Breast epithelium (tissue), 4 donors: ENCODE data around the gene PTPRA. TPM values are rescaled to one million over a fixed set of nuclear protein-coding genes. Genes with fewer than 3 reads are reported as not detected.

Experiments
- DNase-seq, 2 donors: peaks; one replicate each; pipeline ENCODE4 v3.0.0-alpha.2; 2019; ENCODE audit warnings: low spot score in 2 of 2
- H3K27ac ChIP-seq, 2 donors: fragments of 200-600 bp; sonication (generic) in 1 of 2; one replicate each; pipeline ENCODE4 v1.5.1; 2016 to 2019; ENCODE audit warnings: mild to moderate bottlenecking in 1 of 2
- H3K27me3 ChIP-seq, 2 donors: fragments of 200-600 bp; sonication (generic) in 1 of 2; one replicate each; pipeline versions ENCODE4 v1.5.1 to v1.6.0; 2017 to 2019; ENCODE audit warnings: control low read depth in 1 of 2, mild to moderate bottlenecking in 1 of 2
- H3K36me3 ChIP-seq: fragments of 200-600 bp; one replicate; pipeline ENCODE4 v1.5.1; 2019
- H3K4me1 ChIP-seq, 2 donors: fragments of 200-600 bp; sonication (generic); one replicate each; pipeline ENCODE4 v1.5.1; 2016 to 2019; ENCODE audit warnings: control low read depth in 1 of 2
- H3K4me3 ChIP-seq, 3 donors: fragments of 200-600 bp; sonication (generic); 1 replicate in 2 of 3; 2 replicates in 1 of 3; pipeline ENCODE4 v1.5.1; 2016 to 2019; ENCODE audit warnings: mild to moderate bottlenecking in 3 of 3, moderate library complexity in 2 of 3
- H3K9me3 ChIP-seq, 2 donors: fragments of 200-600 bp; sonication (generic) in 1 of 2; one replicate each; pipeline ENCODE4 v1.5.1; 2016 to 2019; ENCODE audit warnings: control low read depth in 1 of 2
- POLR2A ChIP-seq: fragments of 450-650 bp; IDR thresholded peaks from one replicate; pipeline ENCODE4 v1.6.1; 2016; ENCODE audit warnings: antibody characterized with exemption, mild to moderate bottlenecking, moderate library complexity
- POLR2AphosphoS5 ChIP-seq, 3 donors: sonication (generic); formaldehyde crosslinking; IDR thresholded peaks; one replicate each; pipeline ENCODE4 v1.6.1; 2017; ENCODE audit warnings: antibody characterized with exemption in 3 of 3
- intact Hi-C: fragments of 100-400 bp; cut with DNase I; formaldehyde crosslinking; loops from one replicate; pipeline ENCODE4 v1.15.1; 2023; ENCODE audit warnings: low total_unique reads
- total RNA-seq, 3 donors: library from RNA; depleted of rRNA; stranded (reverse); fragments of >200 nt; gene quantifications; one replicate each; pipeline ENCODE4 v1.1.0, GENCODE V29; 2016
- TF ChIP-seq, protein P1 (sequence below), 3 donors: fragments of 450-650 bp; IDR thresholded peaks; one replicate each; pipeline ENCODE4 v1.5.1; 2016 to 2017; ENCODE audit warnings: antibody characterized with exemption in 3 of 3, mild to moderate bottlenecking in 3 of 3, moderate library complexity in 3 of 3

Gene PTPRA
- total RNA-seq, 3 donors from 2014 or later, result 89.1 to 102 (median 96.0) TPM

DNA sequence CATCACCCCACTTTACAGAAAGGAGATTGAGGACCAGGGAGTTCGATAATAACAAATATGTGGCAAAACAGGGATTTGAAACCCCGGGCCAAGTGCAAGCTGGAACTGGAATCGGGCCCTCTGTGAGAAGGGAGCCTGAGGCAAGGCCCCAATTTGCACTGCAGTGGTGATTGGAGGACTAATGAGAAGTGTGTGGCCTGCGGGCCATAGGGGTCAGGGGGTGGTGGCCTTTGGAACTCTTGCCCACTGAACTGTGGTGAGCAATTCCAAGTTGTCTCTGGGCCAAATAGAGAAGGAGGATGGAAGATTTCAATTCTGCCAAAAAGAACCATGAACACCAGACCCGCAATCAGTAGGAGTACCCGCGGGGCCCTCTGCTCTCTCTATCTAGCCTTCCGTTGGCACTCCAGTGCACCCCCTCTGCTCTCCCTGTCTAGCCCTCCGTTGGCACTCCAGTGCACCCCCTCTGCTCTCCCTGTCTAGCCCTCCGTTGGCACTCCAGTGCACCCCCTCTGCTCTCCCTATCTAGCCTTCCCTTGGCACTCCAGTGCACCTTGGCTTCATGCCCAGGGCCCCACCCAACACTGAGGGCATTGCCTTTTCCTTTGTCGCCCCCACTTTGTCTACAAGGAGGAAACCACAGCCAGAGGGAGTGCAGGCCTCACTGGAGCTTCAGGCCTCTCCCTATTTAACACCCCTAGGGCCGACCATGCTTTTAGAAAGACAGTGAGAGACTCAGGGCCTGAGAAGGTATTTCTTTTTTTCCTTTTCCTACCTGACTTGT is 6.0 kb upstream of the PTPRA start:
- intact Hi-C loops, result no loop called here
- no peaks in the 10 kb centered on the region for H3K36me3 ChIP-seq
- DNase-seq, result no peak
- H3K9me3 ChIP-seq, result no peaks in the 10 kb centered on the region
- H3K4me1 ChIP-seq, result no peaks in the 10 kb centered on the region
- H3K27ac ChIP-seq, result no peak overlapping the region
- TF ChIP-seq POLR2AphosphoS5 (IDR thresholded peaks at IDR 0.05) (no peak), POLR2A (no peak)
- TF ChIP-seq, protein P1, sequence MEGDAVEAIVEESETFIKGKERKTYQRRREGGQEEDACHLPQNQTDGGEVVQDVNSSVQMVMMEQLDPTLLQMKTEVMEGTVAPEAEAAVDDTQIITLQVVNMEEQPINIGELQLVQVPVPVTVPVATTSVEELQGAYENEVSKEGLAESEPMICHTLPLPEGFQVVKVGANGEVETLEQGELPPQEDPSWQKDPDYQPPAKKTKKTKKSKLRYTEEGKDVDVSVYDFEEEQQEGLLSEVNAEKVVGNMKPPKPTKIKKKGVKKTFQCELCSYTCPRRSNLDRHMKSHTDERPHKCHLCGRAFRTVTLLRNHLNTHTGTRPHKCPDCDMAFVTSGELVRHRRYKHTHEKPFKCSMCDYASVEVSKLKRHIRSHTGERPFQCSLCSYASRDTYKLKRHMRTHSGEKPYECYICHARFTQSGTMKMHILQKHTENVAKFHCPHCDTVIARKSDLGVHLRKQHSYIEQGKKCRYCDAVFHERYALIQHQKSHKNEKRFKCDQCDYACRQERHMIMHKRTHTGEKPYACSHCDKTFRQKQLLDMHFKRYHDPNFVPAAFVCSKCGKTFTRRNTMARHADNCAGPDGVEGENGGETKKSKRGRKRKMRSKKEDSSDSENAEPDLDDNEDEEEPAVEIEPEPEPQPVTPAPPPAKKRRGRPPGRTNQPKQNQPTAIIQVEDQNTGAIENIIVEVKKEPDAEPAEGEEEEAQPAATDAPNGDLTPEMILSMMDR (IDR thresholded peaks at IDR 0.05), result no peak
- H3K4me3 ChIP-seq, result no peak overlapping the region
- no peaks in the 10 kb centered on the region for H3K27me3 ChIP-seq

DNA sequence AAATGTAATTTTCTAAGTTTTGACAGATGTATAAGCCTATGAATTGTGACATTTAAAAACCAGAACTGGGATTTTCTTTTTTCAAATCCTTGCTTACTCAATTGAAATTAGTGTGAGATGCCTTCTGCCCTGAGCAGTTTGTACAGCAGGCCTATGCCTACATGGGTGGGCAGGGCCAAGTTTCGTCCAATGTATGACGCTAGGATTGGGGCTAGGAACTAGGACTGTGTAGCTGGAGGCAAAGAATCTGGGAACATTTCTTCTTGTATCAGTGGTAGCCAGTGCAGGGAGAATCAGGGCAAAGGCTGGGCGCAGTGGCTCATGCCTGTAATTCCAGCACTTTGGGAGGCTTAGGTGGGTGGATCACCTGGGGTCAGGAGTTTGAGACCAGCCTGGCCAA is 3.9 kb upstream of the PTPRA start:
- TF ChIP-seq POLR2AphosphoS5 (IDR thresholded peaks at IDR 0.05), result no peak
- no peak for TF ChIP-seq POLR2A
- TF ChIP-seq, protein P1 (IDR thresholded peaks at IDR 0.05), result no peak
- H3K4me3 ChIP-seq, result no peak overlapping the region
- H3K36me3 ChIP-seq, result no peaks in the 10 kb centered on the region
- H3K4me1 ChIP-seq, result peaks cover 0 to under 1% of the 10 kb centered on the region in 2 donors
- no peaks in the 10 kb centered on the region for H3K27me3 ChIP-seq
- H3K9me3 ChIP-seq, result no peaks in the 10 kb centered on the region
- H3K27ac ChIP-seq, result no peak overlapping the region
- intact Hi-C loops, result no loop called here
- DNase-seq, result no peak

DNA sequence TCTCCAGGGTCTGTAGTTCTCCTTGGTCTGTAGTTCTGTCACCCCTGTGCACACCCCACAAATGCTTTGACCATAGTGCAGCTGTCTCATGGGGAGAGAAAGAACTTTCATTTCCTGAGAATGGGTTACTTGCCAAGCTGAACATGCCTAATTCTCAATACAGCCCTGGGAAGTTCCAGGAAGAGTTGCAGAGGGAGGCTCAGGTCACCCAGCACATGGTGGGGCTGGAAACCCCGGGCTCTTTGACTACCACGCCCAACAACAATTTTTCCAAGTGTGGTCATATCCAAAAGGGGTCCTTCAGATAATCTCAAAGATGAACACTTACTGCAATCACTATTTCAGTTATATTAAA is 2.2 kb upstream of the PTPRA start:
- Histone ChIP-seq H3K27ac (peak overlapping the region in 1 of 2 donors; percentile 33), H3K9me3 (no peaks in the 10 kb centered on the region), H3K27me3 (no peaks in the 10 kb centered on the region), H3K4me3 (no peak overlapping the region), H3K4me1 (peaks cover 0 to 12% of the 10 kb centered on the region in 2 donors), H3K36me3 (no peaks in the 10 kb centered on the region)
- no peak for TF ChIP-seq POLR2AphosphoS5 (IDR thresholded peaks at IDR 0.05)
- TF ChIP-seq, protein P1 (IDR thresholded peaks at IDR 0.05), result no peak
- no peak for TF ChIP-seq POLR2A
- no peak for DNase-seq
- intact Hi-C loops, result no loop called here

DNA sequence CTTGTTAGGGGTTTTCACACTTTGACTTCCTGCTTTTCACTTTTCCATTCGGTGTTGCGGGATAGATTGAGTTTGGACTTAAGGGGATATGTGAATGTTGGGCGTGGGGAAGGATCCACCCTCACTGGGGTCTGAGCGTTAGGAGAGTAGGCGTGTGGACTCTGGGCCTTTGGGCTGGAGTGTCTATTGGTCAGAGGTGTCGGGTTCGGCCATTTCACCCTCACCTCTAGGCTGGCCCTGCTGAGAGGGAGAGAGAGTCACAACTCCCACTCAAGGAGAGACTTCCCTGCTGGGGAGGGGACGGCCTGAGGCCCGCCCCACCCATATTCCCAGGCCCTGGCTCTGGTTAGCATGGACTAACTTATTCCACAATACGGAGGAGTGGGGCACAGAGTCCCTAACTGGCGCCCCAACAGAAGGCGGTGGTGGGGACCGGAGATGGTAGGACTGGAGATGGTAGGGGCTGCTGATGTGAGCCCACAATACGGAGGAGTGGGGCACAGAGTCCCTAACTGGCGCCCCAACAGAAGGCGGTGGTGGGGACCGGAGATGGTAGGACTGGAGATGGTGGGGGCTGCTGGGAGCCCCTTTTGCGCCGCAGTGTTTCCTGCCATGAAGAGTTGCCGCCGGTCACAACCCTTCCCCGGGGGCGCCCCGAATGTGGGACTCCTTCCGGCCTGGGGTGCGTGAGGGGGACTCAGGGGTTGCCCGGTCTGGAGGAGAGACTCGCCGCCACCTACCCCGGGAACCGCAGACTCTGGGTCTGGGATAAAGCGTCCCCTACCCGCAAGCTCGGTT is 1.4 kb upstream of the PTPRA start:
- no peaks in the 10 kb centered on the region for H3K27me3 ChIP-seq
- H3K27ac ChIP-seq, result no peak overlapping the region
- H3K36me3 ChIP-seq, result no peaks in the 10 kb centered on the region
- intact Hi-C loops, result no loop called here
- H3K9me3 ChIP-seq, result no peaks in the 10 kb centered on the region
- no peak for DNase-seq
- H3K4me1 ChIP-seq, result peaks cover 0 to 12% of the 10 kb centered on the region in 2 donors
- TF ChIP-seq POLR2A, result no peak
- TF ChIP-seq POLR2AphosphoS5 (IDR thresholded peaks at IDR 0.05), result no peak
- TF ChIP-seq, protein P1 (IDR thresholded peaks at IDR 0.05), result no peak
- H3K4me3 ChIP-seq, result peak overlapping the region; percentile 80 to 94 (median 94)
